Astrocyte of the spinal cord (primary cell): ENCODE measurements around the gene TRIOBP.
"Not testable (repeated sequence)": the region's sequence is repeated elsewhere in the genome, so short reads cannot be mapped to it uniquely, and the experiment has no call there.

Source experiments
- DNase-seq: peaks from one replicate; pipeline ENCODE4 v3.0.0; 2011; ENCODE audit warnings: low read depth, low spot score
- H3K4me3 ChIP-seq: 2 replicates; pipeline ENCODE4 v1.5.1; 2011; ENCODE audit warnings: low read depth, mild to moderate bottlenecking, low read length, moderate library complexity
- in situ Hi-C: cut with HindIII; loops from 2 replicates; pipeline ENCODE4 v1.10.0; 2017; ENCODE audit warnings: low sequenced_read_pairs
- TF ChIP-seq, protein P1 (sequence below): IDR thresholded peaks from 2 replicates; pipeline ENCODE4 v1.5.1; 2012; ENCODE audit warnings: low read depth, mild to moderate bottlenecking, low read length, inconsistent platforms

TRIOBP gene

DNA sequence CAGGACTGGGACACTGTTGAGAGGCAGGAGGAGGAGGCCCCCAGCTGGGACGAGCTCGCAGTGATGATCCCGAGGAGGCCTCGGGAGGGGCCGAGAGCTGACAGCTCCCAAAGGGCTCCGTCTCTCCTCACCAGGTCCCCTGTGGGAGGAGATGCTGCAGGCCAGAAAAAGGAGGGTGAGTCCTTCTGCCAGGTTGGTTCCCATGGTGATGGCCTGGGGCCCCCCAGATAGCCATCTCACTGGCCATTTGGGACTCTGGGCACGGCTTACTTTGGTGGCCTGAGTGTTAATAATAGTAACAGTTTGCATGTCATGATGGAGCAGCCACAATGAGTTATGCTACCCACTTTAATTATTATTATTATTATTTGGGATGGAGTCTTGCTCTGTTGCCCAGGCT lies 18.9 kb downstream of the TRIOBP start:
- in situ Hi-C loops = no loop called here
- TF ChIP-seq, protein P1, sequence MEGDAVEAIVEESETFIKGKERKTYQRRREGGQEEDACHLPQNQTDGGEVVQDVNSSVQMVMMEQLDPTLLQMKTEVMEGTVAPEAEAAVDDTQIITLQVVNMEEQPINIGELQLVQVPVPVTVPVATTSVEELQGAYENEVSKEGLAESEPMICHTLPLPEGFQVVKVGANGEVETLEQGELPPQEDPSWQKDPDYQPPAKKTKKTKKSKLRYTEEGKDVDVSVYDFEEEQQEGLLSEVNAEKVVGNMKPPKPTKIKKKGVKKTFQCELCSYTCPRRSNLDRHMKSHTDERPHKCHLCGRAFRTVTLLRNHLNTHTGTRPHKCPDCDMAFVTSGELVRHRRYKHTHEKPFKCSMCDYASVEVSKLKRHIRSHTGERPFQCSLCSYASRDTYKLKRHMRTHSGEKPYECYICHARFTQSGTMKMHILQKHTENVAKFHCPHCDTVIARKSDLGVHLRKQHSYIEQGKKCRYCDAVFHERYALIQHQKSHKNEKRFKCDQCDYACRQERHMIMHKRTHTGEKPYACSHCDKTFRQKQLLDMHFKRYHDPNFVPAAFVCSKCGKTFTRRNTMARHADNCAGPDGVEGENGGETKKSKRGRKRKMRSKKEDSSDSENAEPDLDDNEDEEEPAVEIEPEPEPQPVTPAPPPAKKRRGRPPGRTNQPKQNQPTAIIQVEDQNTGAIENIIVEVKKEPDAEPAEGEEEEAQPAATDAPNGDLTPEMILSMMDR = no peak
- DNase-seq = no peak
- H3K4me3 ChIP-seq = no peak overlapping the region

DNA sequence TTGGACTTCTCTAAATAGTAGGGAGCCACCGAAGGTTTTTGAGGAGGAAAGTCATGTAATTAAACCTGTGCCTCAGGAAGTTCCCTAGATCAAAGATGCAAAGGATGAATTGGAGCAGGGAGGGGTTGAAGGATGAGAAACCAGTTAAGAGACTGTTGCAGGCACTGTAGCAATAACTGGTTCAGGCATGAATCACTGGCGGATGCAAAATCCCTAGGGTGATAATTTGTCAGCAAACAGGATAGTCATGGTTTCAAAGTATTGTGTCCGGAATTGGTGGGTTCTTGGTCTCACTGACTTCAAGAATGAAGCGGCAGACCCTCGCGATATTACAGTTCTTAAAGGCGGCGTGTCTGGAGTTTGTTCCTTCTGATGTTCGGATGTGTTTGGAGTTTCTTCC lies 19.9 kb downstream of the TRIOBP start:
- in situ Hi-C loops = no loop called here
- TF ChIP-seq, protein P1 = no peak
- no peak overlapping the region for H3K4me3 ChIP-seq
- DNase-seq = peak; percentile 42

DNA sequence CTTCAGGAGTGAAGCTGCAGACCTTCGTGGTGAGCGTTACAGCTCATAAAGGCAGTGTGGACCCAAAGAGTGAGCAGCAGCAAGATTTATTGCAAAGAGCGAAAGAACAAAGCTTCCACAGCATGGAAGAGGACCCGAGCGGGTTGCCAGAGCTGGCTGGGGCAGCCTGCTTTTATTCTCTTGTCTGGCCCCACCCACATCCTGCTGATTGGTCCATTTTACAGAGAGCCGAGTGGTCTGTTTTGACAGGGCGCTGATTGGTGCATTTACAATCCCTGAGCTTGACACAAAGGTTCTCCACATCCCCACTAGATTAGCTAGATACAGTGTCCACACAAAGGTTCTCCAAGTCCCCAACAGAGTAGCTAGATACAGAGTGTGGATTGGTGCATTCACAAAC lies 20.4 kb downstream of the TRIOBP start:
- in situ Hi-C loops, H3K4me3 ChIP-seq, DNase-seq: not testable (repeated sequence)

DNA sequence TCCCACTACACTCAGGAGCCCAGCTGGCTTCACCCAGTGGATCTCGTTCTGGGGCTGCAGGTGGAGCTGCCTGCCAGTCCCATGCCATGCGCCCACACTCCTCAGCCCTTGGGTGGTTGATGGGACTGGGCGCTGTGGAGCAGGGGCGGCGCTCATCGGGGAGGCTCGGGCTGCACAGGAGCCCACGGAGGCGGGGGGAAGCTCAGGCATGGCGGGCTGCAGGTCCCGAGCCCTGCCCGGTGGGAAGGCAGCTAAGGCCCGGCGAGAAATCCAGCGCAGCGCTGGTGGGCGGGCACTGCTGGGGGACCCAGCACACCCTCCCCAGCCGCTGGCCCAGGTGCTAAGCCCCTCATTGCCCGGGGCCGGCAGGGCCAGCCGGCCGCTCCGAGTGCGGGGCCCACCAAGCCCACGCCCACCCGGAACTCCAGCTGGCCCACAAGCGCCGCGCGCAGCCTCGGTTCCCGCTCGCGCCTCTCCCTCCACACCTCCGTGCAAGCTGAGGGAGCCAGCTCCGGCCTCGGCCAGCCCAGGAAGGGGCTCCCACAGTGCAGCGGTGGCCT lies 21.0 kb downstream of the TRIOBP start:
- in situ Hi-C loops, DNase-seq, H3K4me3 ChIP-seq: not testable (repeated sequence)

DNA sequence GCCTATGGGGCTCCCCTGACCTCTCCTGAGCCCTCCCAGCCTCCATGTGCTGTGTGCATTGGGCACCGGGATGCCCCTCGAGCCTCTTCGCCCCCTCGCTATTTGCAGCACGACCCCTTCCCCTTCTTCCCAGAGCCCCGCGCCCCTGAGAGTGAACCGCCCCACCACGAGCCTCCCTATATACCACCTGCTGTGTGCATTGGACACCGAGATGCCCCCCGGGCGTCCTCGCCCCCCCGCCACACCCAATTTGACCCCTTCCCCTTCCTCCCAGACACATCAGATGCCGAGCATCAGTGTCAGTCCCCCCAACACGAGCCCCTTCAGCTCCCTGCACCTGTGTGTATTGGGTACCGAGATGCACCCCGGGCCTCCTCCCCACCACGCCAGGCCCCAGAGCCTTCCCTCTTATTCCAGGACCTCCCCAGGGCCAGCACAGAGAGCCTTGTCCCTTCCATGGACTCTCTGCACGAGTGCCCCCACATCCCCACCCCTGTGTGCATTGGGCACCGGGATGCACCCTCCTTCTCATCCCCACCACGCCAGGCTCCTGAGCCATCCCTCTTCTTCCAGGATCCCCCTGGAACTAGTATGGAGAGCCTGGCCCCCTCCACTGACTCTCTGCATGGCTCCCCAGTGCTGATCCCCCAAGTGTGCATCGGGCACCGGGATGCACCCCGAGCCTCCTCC lies 28.8 kb downstream of the TRIOBP start:
- in situ Hi-C loops = no loop called here
- no peak for DNase-seq
- no peak overlapping the region for H3K4me3 ChIP-seq
- TF ChIP-seq, protein P1 = no peak

DNA sequence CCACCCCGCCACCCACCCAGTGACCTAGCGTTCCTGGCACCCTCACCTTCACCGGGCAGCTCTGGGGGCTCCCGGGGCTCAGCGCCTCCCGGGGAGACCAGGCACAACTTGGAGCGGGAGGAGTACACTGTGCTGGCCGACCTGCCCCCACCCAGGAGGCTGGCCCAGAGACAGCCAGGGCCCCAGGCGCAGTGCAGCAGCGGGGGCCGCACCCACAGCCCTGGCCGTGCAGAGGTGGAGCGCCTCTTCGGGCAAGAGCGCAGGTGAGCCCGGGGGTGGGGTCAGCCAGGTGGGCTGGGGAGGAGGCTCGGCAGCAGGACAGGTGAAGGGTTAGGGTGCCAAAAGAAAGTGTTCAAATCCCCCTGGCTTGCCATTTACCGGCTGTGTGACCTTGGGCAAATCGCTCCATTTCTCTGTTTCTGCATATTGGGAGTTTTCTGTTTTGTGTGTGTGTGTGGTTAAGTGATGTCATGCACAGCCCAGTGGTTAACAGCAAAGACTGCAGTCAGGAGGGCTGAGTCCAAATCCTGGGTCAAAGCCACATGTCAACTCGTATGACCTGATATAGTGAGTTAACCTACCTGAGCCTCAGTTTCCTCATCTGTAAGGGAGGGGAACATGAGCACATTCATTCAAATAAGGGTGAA lies 29.5 kb downstream of the TRIOBP start:
- no peak overlapping the region for H3K4me3 ChIP-seq
- DNase-seq = no peak
- TF ChIP-seq, protein P1 = peak; percentile 41
- in situ Hi-C loops = no loop called here

DNA sequence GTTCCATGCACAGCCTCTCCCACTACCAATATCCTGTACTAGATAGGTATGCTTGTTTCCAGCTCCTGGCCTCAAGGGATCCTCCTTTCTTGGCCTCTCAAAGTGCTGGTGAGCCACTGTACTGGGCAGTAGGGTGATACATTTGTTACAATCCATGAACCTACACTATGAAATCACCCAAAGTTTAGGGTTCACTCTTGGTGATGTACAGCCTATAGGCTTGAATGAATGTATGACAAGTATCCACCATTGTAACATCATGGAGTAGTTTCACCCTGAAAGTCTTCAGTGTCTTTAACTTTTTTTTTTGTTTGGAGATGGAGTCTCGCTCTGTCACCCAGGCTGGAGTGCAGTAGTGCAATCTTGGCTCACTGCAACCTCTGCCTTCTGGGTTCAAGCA lies 31.8 kb downstream of the TRIOBP start:
- TF ChIP-seq, protein P1 = no peak
- no peak for DNase-seq
- H3K4me3 ChIP-seq = no peak overlapping the region
- in situ Hi-C loops = no loop called here
